Measurements from ENCODE around the gene CNN2. TPM values are rescaled to one million over a fixed set of nuclear protein-coding genes. Genes with fewer than 3 reads are reported as not detected.

The CNN2 gene
- total and polyA plus RNA-seq, 4 donors, result 10.1 to 38.4 (median 26.8) TPM

- no peaks in the 10 kb centered on the region for H3K27me3 ChIP-seq (ENCODE audit: control insufficient read depth in 4 of 4, insufficient read depth in 4 of 4, low read length in 3 of 4)
- peak overlapping the region in 1 of 2 donors; percentile 16 for H3K27ac ChIP-seq (ENCODE audit: low read depth in 1 of 2, low read length in 2 of 2)
- peaks cover 2 to 32% (median 12%) of the 10 kb centered on the region in 4 donors for H3K36me3 ChIP-seq (ENCODE audit: control insufficient read depth in 4 of 4, insufficient read depth in 3 of 4, low read depth in 1 of 4, low read length in 3 of 4)
- no peaks in the 10 kb centered on the region for H3K9me3 ChIP-seq (ENCODE audit: control insufficient read depth in 4 of 4, low read length in 3 of 4)
- 92% methylated on average over 29 of the region's 29 CpGs for WGBS
- no peak overlapping the region for H3K4me3 ChIP-seq (ENCODE audit: low read depth in 1 of 3, low read length in 3 of 3)
- no peak for TF ChIP-seq JUND (IDR thresholded peaks at IDR 0.05)
- TF ChIP-seq REST (IDR thresholded peaks at IDR 0.05), result no peak
- no peak for TF ChIP-seq CTCF (IDR thresholded peaks at IDR 0.05; ENCODE audit: low read depth, low read length, missing input control)
- no peak for TF ChIP-seq MAX (IDR thresholded peaks at IDR 0.05)
- DNase-seq (ENCODE audit: low spot score), result no peak
- H3K4me1 ChIP-seq (ENCODE audit: control insufficient read depth in 4 of 4, insufficient read depth in 4 of 4, low read length in 3 of 4), result peaks cover 30 to 47% (median 38%) of the 10 kb centered on the region in 4 donors
- H3K9ac ChIP-seq (ENCODE audit: low read depth in 1 of 2, low read length in 2 of 2), result no peak overlapping the region
Measured at GRCh38 chr19:1015061-1015781, 11.2 kb upstream of the CNN2 start.

- DNase-seq (ENCODE audit: low spot score), result no peak
- TF ChIP-seq RAD21 (IDR thresholded peaks at IDR 0.05), result no peak
- no peak for TF ChIP-seq SP1 (IDR thresholded peaks at IDR 0.05)
- no peak for TF ChIP-seq MAX (IDR thresholded peaks at IDR 0.05)
- TF ChIP-seq TAF1 (conservative IDR thresholded peaks at IDR 0.05), result no peak
- TF ChIP-seq NR2F2 (IDR thresholded peaks at IDR 0.05), result no peak
- TF ChIP-seq FOXA1 (IDR thresholded peaks at IDR 0.05), result no peak
- TF ChIP-seq GABPA (IDR thresholded peaks at IDR 0.05 in 1 of 2, conservative IDR thresholded peaks at IDR 0.05 in 1 of 2), result no peak
- no peak for TF ChIP-seq FOXA2 (IDR thresholded peaks at IDR 0.05)
- TF ChIP-seq YY1 (IDR thresholded peaks at IDR 0.05), result no peak
- no peak for TF ChIP-seq RXRA (IDR thresholded peaks at IDR 0.05)
- no peak for TF ChIP-seq CTCF (IDR thresholded peaks at IDR 0.05; ENCODE audit: low read depth, low read length, missing input control)
- H3K9me3 ChIP-seq (ENCODE audit: control insufficient read depth in 4 of 4, low read length in 3 of 4), result no peaks in the 10 kb centered on the region
- H3K27ac ChIP-seq (ENCODE audit: low read depth in 1 of 2, low read length in 2 of 2), result peak overlapping the region; percentile 28 to 55
- peaks cover 30 to 49% (median 39%) of the 10 kb centered on the region in 4 donors for H3K4me1 ChIP-seq (ENCODE audit: control insufficient read depth in 4 of 4, insufficient read depth in 4 of 4, low read length in 3 of 4)
- no peak overlapping the region for H3K4me3 ChIP-seq (ENCODE audit: low read depth in 1 of 3, low read length in 3 of 3)
- 69% methylated on average over 31 of the region's 31 CpGs for WGBS
- no peaks in the 10 kb centered on the region for H3K27me3 ChIP-seq (ENCODE audit: control insufficient read depth in 4 of 4, insufficient read depth in 4 of 4, low read length in 3 of 4)
- peaks cover 2 to 24% (median 10%) of the 10 kb centered on the region in 4 donors for H3K36me3 ChIP-seq (ENCODE audit: control insufficient read depth in 4 of 4, insufficient read depth in 3 of 4, low read depth in 1 of 4, low read length in 3 of 4)
- no peak overlapping the region for H3K9ac ChIP-seq (ENCODE audit: low read depth in 1 of 2, low read length in 2 of 2)
Measured at GRCh38 chr19:1015782-1016646, 10.4 kb upstream of the CNN2 start.

Measured in liver (tissue), 9 donors.